Measurements from ENCODE around the gene SLC22A15. TPM values are rescaled to one million over a fixed set of nuclear protein-coding genes. Genes with fewer than 3 reads are reported as not detected.

SLC22A15 gene
- total RNA-seq, 4 donors from 2014 or later = 0.53 to 6.6 (median 2.1) TPM

DNA sequence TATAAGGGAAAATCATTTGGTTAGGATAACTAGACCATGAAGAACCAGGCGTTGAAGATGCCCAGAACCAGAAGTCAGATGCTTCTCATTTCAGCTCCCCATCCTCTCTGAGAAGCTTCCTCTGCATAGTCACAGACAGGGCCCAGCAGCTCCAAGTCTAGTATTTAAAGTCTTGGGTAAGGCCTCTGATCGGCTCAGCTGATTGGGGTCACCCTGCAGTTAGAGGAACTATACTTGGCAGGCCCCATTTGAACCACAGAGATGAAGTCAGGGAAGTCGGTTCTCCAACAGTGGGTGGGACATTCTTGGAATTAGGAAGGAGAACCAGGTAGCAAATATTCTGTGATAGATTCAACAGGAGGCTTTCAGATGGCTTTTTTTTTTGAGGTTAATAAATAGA lies 48.3 kb downstream of the SLC22A15 start:
- no peaks in the 10 kb centered on the region for H3K9me3 ChIP-seq
- no peaks in the 10 kb centered on the region for H3K27me3 ChIP-seq
- H3K36me3 ChIP-seq = no peaks in the 10 kb centered on the region
- H3K4me3 ChIP-seq = no peak overlapping the region
- no peak for DNase-seq
- no peak overlapping the region for H3K27ac ChIP-seq
- H3K4me1 ChIP-seq = no peaks in the 10 kb centered on the region
- TF ChIP-seq POLR2A (IDR thresholded peaks at IDR 0.05) = no peak
- TF ChIP-seq, protein P1, sequence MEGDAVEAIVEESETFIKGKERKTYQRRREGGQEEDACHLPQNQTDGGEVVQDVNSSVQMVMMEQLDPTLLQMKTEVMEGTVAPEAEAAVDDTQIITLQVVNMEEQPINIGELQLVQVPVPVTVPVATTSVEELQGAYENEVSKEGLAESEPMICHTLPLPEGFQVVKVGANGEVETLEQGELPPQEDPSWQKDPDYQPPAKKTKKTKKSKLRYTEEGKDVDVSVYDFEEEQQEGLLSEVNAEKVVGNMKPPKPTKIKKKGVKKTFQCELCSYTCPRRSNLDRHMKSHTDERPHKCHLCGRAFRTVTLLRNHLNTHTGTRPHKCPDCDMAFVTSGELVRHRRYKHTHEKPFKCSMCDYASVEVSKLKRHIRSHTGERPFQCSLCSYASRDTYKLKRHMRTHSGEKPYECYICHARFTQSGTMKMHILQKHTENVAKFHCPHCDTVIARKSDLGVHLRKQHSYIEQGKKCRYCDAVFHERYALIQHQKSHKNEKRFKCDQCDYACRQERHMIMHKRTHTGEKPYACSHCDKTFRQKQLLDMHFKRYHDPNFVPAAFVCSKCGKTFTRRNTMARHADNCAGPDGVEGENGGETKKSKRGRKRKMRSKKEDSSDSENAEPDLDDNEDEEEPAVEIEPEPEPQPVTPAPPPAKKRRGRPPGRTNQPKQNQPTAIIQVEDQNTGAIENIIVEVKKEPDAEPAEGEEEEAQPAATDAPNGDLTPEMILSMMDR (IDR thresholded peaks at IDR 0.05) = no peak

DNA sequence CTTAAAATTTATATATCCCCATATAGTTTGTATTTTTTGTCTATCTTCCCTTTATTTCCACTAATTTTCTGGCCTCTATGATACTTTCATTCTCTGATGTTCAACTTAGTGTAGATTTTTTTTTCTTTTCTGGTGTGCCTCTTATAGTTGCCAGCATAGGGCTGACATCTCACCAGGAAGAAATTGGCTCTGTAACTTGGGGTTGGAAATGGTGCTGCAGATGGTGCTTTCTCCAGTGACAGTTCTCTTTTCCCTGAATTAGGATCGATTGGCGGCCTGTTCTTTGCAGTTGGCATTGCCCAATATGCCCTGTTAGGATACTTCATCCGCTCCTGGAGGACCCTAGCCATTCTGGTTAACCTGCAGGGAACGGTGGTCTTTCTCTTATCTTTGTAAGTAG lies 50.3 kb downstream of the SLC22A15 start:
- H3K27me3 ChIP-seq = no peaks in the 10 kb centered on the region
- no peaks in the 10 kb centered on the region for H3K9me3 ChIP-seq
- DNase-seq = no peak
- no peaks in the 10 kb centered on the region for H3K36me3 ChIP-seq
- no peaks in the 10 kb centered on the region for H3K4me1 ChIP-seq
- TF ChIP-seq POLR2A (IDR thresholded peaks at IDR 0.05) = no peak
- TF ChIP-seq, protein P1 (IDR thresholded peaks at IDR 0.05) = no peak
- no peak overlapping the region for H3K4me3 ChIP-seq
- no peak overlapping the region for H3K27ac ChIP-seq

DNA sequence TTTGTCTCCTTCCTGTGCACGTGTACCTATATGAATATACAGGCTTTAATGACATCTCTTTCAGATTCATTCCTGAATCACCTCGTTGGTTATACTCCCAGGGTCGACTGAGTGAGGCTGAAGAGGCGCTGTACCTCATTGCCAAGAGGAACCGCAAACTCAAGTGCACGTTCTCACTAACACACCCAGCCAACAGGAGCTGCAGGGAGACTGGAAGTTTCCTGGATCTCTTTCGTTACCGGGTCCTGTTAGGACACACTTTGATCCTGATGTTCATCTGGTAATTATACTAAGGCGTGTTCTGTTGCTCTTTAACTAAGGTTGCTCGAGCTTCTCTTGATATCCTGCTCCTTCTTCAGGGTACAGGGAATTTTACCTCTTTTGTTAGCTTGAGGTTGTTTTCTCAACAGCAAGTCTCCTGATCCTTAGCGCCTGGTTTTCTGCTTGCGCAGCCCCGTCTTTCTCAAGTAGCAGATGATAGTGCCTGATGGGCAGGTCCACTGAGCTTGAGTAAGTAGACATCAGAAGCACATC lies 55.1 kb downstream of the SLC22A15 start:
- no peaks in the 10 kb centered on the region for H3K9me3 ChIP-seq
- H3K27me3 ChIP-seq = no peaks in the 10 kb centered on the region
- no peak overlapping the region for H3K27ac ChIP-seq
- TF ChIP-seq, protein P1 (IDR thresholded peaks at IDR 0.05) = no peak
- TF ChIP-seq POLR2A (IDR thresholded peaks at IDR 0.05) = no peak
- H3K36me3 ChIP-seq = no peaks in the 10 kb centered on the region
- H3K4me1 ChIP-seq = no peaks in the 10 kb centered on the region
- H3K4me3 ChIP-seq = no peak overlapping the region
- no peak for DNase-seq

DNA sequence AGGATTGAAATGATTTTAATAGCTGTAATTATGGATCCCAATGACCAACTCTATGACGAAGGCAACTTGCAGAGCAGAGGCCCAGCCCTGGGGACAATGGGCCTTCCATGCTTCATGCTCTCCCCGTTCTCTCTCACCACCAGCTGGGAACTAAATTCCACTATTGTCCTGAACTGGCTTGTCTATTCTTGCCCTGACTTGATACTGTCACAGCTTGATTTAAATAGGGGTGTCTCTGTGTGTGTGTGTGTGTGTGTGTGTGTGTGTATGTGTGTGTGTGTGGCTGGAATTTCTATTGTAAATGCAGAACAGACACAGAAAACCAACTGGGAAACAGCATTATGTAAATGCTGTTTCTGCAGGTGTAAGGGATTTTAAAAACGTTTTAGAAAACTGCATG lies 57.0 kb downstream of the SLC22A15 start:
- no peak for TF ChIP-seq POLR2A (IDR thresholded peaks at IDR 0.05)
- TF ChIP-seq, protein P1 (IDR thresholded peaks at IDR 0.05) = no peak
- H3K4me1 ChIP-seq = no peaks in the 10 kb centered on the region
- no peak overlapping the region for H3K27ac ChIP-seq
- H3K4me3 ChIP-seq = no peak overlapping the region
- no peaks in the 10 kb centered on the region for H3K27me3 ChIP-seq
- no peaks in the 10 kb centered on the region for H3K9me3 ChIP-seq
- no peaks in the 10 kb centered on the region for H3K36me3 ChIP-seq
- no peak for DNase-seq

DNA sequence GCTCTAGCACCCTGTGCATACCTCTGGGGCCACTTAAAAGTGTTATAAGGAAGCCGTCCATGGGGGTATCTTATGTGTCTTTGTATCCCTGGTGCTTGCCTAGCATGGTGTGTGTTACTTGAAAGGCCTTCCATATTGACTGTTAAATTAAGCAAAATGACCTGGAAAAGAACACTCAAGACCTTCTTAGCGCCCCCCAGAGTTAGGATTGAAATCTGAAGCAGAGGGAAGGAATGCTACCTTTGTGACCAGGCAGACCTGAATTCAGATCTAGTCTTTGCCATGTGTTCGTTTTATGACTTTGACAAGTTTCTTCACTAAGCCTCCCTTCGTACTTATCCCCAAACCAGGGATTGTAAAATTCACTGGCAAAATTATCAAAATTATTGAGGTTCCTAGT lies 59.9 kb downstream of the SLC22A15 start:
- no peaks in the 10 kb centered on the region for H3K4me1 ChIP-seq

More for the DNA sequence above, 59.9 kb downstream of the SLC22A15 start:
- Histone ChIP-seq H3K9me3 (no peaks in the 10 kb centered on the region), H3K4me3 (no peak overlapping the region), H3K27ac (no peak overlapping the region), H3K36me3 (no peaks in the 10 kb centered on the region), H3K27me3 (no peaks in the 10 kb centered on the region)
- no peak for DNase-seq
- TF ChIP-seq POLR2A (IDR thresholded peaks at IDR 0.05) = no peak
- TF ChIP-seq, protein P1 (IDR thresholded peaks at IDR 0.05) = no peak

All from Peyer's patch (tissue), 4 donors.